HEK293 (cell line): ENCODE results near the gene HTRA2.

Source experiments
- BCL11B ChIP-seq: fragments of 450-650 bp; formaldehyde crosslinking; IDR thresholded peaks from 2 replicates; pipeline ENCODE4 v1.5.1; 2016; ENCODE audit warnings: low read depth, missing biosample characterization, missing genetic modification characterization
- CTCF ChIP-seq: fragments of 450-650 bp; formaldehyde crosslinking; IDR thresholded peaks from 2 replicates; pipeline ENCODE4 v1.5.1; 2016; ENCODE audit warnings: missing biosample characterization, missing genetic modification characterization
- PRDM10 ChIP-seq: fragments of 450-650 bp; formaldehyde crosslinking; IDR thresholded peaks from 2 replicates; pipeline ENCODE4 v1.5.1; 2016; ENCODE audit warnings: missing biosample characterization, missing genetic modification characterization
- SP3 ChIP-seq: fragments of 450-650 bp; formaldehyde crosslinking; IDR thresholded peaks from 2 replicates; pipeline ENCODE4 v1.5.1; 2016; ENCODE audit warnings: missing biosample characterization, missing genetic modification characterization
- YY1 ChIP-seq: fragments of 450-650 bp; formaldehyde crosslinking; IDR thresholded peaks from 2 replicates; pipeline ENCODE4 v1.5.1; 2018; ENCODE audit warnings: missing biosample characterization, missing genetic modification characterization
- ZBTB10 ChIP-seq: fragments of 450-650 bp; formaldehyde crosslinking; IDR thresholded peaks from 2 replicates; pipeline ENCODE4 v1.5.1; 2016; ENCODE audit warnings: missing biosample characterization, missing genetic modification characterization
- ZBTB26 ChIP-seq: fragments of 450-650 bp; formaldehyde crosslinking; optimal IDR thresholded peaks from 2 replicates; pipeline ENCODE3; 2016; ENCODE audit warnings: missing biosample characterization, mild to moderate bottlenecking, missing genetic modification characterization
- ZEB2 ChIP-seq: fragments of 450-650 bp; formaldehyde crosslinking; IDR thresholded peaks from 2 replicates; pipeline ENCODE4 v1.5.1; 2016; ENCODE audit warnings: missing biosample characterization, missing genetic modification characterization
- ZNF341 ChIP-seq: fragments of 450-650 bp; formaldehyde crosslinking; IDR thresholded peaks from 2 replicates; pipeline ENCODE4; 2016; ENCODE audit warnings: low read depth, missing biosample characterization, missing genetic modification characterization
- ZNF391 ChIP-seq: fragments of 450-650 bp; formaldehyde crosslinking; IDR thresholded peaks from 2 replicates; pipeline ENCODE4 v1.5.1; 2016; ENCODE audit warnings: low read depth, missing biosample characterization, missing genetic modification characterization, borderline replicate concordance
- ZNF501 ChIP-seq: fragments of 450-650 bp; formaldehyde crosslinking; IDR thresholded peaks from 2 replicates; pipeline ENCODE4 v1.5.1; 2016; ENCODE audit warnings: missing biosample characterization, missing genetic modification characterization
- ZNF629 ChIP-seq: fragments of 450-650 bp; formaldehyde crosslinking; IDR thresholded peaks from 2 replicates; pipeline ENCODE4 v1.5.1; 2017; ENCODE audit warnings: missing biosample characterization, missing genetic modification characterization
- ZNF76 ChIP-seq: fragments of 450-650 bp; formaldehyde crosslinking; IDR thresholded peaks from 2 replicates; pipeline ENCODE4; 2016; ENCODE audit warnings: low read depth, missing biosample characterization, missing genetic modification characterization, borderline replicate concordance
- ZNF843 ChIP-seq: fragments of 450-650 bp; formaldehyde crosslinking; IDR thresholded peaks from 2 replicates; pipeline ENCODE4 v1.5.1; 2016; ENCODE audit warnings: missing biosample characterization, missing genetic modification characterization
- ZSCAN23 ChIP-seq: fragments of 450-650 bp; formaldehyde crosslinking; IDR thresholded peaks from 2 replicates; pipeline ENCODE4 v1.5.1; 2016; ENCODE audit warnings: missing biosample characterization, missing genetic modification characterization
- TF ChIP-seq, protein P1 (sequence below): fragments of 450-650 bp; formaldehyde crosslinking; IDR thresholded peaks from 2 replicates; pipeline ENCODE4 v1.5.1; 2017; ENCODE audit warnings: missing biosample characterization, missing genetic modification characterization
- TF ChIP-seq, protein P2 (sequence below): fragments of 450-650 bp; formaldehyde crosslinking; IDR thresholded peaks from 2 replicates; pipeline ENCODE4 v1.5.0; 2017; ENCODE audit warnings: missing biosample characterization, missing genetic modification characterization, borderline replicate concordance
- TF ChIP-seq, protein P3 (sequence below): fragments of 450-650 bp; formaldehyde crosslinking; IDR thresholded peaks from 2 replicates; pipeline ENCODE4 v1.5.1; 2016; ENCODE audit warnings: missing biosample characterization, missing genetic modification characterization

HTRA2 gene

GRCh38 chr2:74507145-74507925 lies 22.4 kb upstream of the HTRA2 start, which contains the start of gene PCGF1 (continued):
- peak; percentile 92 for TF ChIP-seq PRDM10
- TF ChIP-seq ZBTB10: peak; percentile 96
- TF ChIP-seq ZNF843 (tag by site-specific recombination): peak; percentile 53; the same call in 1 of the 2 replicates
- TF ChIP-seq BCL11B: peak; percentile 46; the same call in 1 of the 2 replicates
- TF ChIP-seq ZNF341 (tag by site-specific recombination): 0 out of 2 replicates have a peak, but pooled peaks have one; percentile 24
- TF ChIP-seq ZNF391 (tag by site-specific recombination): no peak
- peak; percentile 85 for TF ChIP-seq YY1 (tag by site-specific recombination)
- peak; percentile 60; the same call in 1 of the 2 replicates for TF ChIP-seq ZNF629
- peak; percentile 86 for TF ChIP-seq SP3
- peak; percentile 48; the same call in 1 of the 2 replicates for TF ChIP-seq ZNF76
- TF ChIP-seq CTCF: peak; percentile 100
- TF ChIP-seq ZEB2 (tag by site-specific recombination): peak; percentile 67
- peak; percentile 67 for TF ChIP-seq ZBTB26 (tag by site-specific recombination)
- TF ChIP-seq, protein P1, sequence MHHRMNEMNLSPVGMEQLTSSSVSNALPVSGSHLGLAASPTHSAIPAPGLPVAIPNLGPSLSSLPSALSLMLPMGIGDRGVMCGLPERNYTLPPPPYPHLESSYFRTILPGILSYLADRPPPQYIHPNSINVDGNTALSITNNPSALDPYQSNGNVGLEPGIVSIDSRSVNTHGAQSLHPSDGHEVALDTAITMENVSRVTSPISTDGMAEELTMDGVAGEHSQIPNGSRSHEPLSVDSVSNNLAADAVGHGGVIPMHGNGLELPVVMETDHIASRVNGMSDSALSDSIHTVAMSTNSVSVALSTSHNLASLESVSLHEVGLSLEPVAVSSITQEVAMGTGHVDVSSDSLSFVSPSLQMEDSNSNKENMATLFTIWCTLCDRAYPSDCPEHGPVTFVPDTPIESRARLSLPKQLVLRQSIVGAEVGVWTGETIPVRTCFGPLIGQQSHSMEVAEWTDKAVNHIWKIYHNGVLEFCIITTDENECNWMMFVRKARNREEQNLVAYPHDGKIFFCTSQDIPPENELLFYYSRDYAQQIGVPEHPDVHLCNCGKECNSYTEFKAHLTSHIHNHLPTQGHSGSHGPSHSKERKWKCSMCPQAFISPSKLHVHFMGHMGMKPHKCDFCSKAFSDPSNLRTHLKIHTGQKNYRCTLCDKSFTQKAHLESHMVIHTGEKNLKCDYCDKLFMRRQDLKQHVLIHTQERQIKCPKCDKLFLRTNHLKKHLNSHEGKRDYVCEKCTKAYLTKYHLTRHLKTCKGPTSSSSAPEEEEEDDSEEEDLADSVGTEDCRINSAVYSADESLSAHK (tag by site-specific recombination): 0 out of 2 replicates have a peak, but pooled peaks have one; percentile 38
- TF ChIP-seq, protein P2, sequence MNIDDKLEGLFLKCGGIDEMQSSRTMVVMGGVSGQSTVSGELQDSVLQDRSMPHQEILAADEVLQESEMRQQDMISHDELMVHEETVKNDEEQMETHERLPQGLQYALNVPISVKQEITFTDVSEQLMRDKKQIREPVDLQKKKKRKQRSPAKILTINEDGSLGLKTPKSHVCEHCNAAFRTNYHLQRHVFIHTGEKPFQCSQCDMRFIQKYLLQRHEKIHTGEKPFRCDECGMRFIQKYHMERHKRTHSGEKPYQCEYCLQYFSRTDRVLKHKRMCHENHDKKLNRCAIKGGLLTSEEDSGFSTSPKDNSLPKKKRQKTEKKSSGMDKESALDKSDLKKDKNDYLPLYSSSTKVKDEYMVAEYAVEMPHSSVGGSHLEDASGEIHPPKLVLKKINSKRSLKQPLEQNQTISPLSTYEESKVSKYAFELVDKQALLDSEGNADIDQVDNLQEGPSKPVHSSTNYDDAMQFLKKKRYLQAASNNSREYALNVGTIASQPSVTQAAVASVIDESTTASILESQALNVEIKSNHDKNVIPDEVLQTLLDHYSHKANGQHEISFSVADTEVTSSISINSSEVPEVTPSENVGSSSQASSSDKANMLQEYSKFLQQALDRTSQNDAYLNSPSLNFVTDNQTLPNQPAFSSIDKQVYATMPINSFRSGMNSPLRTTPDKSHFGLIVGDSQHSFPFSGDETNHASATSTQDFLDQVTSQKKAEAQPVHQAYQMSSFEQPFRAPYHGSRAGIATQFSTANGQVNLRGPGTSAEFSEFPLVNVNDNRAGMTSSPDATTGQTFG (tag by site-specific recombination): no peak
- TF ChIP-seq, protein P3, sequence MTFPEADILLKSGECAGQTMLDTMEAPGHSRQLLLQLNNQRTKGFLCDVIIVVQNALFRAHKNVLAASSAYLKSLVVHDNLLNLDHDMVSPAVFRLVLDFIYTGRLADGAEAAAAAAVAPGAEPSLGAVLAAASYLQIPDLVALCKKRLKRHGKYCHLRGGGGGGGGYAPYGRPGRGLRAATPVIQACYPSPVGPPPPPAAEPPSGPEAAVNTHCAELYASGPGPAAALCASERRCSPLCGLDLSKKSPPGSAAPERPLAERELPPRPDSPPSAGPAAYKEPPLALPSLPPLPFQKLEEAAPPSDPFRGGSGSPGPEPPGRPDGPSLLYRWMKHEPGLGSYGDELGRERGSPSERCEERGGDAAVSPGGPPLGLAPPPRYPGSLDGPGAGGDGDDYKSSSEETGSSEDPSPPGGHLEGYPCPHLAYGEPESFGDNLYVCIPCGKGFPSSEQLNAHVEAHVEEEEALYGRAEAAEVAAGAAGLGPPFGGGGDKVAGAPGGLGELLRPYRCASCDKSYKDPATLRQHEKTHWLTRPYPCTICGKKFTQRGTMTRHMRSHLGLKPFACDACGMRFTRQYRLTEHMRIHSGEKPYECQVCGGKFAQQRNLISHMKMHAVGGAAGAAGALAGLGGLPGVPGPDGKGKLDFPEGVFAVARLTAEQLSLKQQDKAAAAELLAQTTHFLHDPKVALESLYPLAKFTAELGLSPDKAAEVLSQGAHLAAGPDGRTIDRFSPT (tag by site-specific recombination): peak; percentile 96
- TF ChIP-seq ZNF501 (tag by site-specific recombination): peak; percentile 66; the same call in 1 of the 2 replicates
- TF ChIP-seq ZSCAN23 (tag by site-specific recombination): 0 out of 2 replicates have a peak, but pooled peaks have one; percentile 22
- TF ChIP-seq, all 188 proteins: peak for 56
